GM12864 (cell line): ENCODE results near the gene TMEM127.

Experiments used
- DNase-seq: peaks from one replicate; pipeline ENCODE4 v3.0.0-alpha.2; 2011; ENCODE audit warnings: low read depth
- H3K4me3 ChIP-seq: 2 replicates; pipeline ENCODE4 v1.5.1; 2011; ENCODE audit warnings: mild to moderate bottlenecking, low read depth, low read length, control low read depth
- TF ChIP-seq, protein P1 (sequence below): IDR thresholded peaks from 2 replicates; pipeline ENCODE4 v1.5.1; 2011; ENCODE audit warnings: low read depth, mild to moderate bottlenecking, moderate library complexity, low read length, control low read depth, inconsistent platforms; ENCODE audit errors: missing control alignments

TMEM127 gene

DNA sequence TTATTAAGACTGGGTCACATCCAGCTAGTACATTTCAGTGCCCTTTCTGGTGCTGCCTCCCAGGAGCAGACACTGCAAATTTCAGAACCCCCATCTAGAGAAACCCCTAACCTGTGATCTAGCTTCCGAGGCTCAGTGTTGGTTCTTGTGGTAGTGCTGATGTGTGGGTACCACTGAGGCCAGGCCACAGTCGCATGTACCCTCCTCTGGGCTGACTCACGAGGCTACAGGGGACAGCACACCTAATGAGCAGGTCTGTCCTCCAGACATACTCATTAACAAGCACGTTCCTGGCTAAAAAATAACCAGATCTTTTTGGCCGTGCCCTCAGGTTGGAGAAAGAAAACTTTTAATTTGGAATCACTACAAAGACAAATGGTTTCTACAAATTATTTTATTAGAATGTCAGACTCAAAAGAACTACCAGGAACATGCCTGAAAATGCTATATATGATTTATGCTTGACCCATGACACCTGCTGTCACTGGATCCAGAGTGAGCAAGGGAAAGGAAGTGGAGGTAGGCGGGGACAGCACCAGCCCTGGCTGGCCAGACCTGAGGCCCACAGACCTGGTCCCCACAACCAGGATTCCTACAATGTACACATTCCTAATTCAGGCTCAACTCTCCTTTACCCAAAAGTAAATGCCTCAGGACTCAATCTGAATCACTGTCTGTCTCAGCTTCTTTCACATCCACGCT lies 8.7 kb upstream of the TMEM127 start:
- no peak overlapping the region for H3K4me3 ChIP-seq
- DNase-seq = no peak
- TF ChIP-seq, protein P1, sequence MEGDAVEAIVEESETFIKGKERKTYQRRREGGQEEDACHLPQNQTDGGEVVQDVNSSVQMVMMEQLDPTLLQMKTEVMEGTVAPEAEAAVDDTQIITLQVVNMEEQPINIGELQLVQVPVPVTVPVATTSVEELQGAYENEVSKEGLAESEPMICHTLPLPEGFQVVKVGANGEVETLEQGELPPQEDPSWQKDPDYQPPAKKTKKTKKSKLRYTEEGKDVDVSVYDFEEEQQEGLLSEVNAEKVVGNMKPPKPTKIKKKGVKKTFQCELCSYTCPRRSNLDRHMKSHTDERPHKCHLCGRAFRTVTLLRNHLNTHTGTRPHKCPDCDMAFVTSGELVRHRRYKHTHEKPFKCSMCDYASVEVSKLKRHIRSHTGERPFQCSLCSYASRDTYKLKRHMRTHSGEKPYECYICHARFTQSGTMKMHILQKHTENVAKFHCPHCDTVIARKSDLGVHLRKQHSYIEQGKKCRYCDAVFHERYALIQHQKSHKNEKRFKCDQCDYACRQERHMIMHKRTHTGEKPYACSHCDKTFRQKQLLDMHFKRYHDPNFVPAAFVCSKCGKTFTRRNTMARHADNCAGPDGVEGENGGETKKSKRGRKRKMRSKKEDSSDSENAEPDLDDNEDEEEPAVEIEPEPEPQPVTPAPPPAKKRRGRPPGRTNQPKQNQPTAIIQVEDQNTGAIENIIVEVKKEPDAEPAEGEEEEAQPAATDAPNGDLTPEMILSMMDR = no peak

- no peak overlapping the region for H3K4me3 ChIP-seq
- TF ChIP-seq, protein P1 = no peak
- no peak for DNase-seq
Observed at GRCh38 chr2:96273763-96274162, 8.0 kb upstream of the TMEM127 start.

GRCh38 chr2:96271995-96272394 lies 6.2 kb upstream of the TMEM127 start:
- no peak for DNase-seq
- no peak overlapping the region for H3K4me3 ChIP-seq
- TF ChIP-seq, protein P1 = no peak

DNA sequence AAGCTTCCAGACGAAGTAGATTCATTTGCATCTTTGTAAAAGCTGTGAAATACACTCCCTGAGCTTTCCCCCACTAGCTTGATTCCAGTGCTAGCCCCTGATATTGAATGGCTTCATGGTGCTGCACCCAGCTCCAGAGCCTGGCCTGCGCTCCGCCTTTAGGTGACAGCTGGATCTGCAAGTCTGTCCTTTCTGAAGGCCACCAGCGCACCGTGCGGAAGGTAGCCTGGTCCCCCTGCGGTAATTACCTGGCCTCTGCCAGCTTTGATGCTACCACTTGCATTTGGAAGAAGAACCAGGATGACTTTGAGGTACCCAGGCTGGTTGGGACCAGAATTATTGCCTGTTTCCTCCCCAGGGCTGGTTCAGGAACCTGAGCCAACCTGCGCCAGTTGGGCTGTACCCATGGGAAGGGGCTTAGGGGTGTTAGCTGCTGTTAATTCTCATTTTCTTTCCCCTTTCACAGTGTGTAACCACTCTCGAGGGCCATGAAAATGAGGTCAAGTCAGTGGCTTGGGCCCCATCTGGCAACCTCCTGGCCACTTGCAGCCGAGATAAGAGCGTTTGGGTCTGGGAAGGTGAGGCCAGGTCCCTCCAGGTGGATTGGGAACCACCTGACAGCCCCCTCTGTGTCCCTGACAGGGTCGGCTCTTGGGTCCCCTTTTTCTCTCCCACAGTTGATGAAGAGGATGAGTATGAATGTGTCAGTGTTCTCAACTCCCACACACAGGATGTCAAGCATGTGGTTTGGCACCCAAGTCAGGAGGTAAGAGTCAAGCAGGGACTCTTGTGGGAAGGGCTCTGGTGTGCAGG lies 1.6 kb upstream of the TMEM127 start:
- no peak for DNase-seq
- peak overlapping the region; percentile 76 for H3K4me3 ChIP-seq
- TF ChIP-seq, protein P1 = peak; percentile 64

DNA sequence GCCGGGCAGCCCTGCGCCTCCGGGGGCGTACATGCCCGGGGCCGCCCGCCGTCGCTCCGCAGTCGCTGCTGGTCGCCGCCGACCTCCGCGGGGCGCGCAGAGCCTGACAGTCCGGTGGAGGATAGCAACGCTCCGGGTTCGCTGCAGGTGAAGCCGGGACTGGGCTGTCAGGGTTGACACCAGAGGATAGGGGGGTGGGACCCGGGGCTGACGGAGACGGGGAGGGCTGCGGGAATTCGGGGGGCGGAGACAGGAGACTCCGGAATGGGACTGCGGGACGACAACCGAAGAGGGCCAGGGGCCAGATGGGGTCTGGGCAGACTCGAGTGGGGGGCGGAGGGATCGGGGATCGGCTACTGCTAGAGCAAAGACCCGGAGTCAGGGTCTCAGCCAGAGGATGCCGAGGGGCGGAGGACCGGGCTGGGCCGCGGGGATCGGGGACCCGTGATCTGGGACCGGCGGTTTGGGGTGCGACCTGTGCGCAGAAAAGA lies 403 bp downstream of the TMEM127 start:
- TF ChIP-seq, protein P1 = no peak
- peak overlapping the region; percentile 76 for H3K4me3 ChIP-seq
- no peak for DNase-seq

GRCh38 chr2:96264656-96265348 lies 995 bp downstream of the TMEM127 start:
- TF ChIP-seq, protein P1 = peak; percentile 67
- DNase-seq = no peak

More at GRCh38 chr2:96264656-96265348, 995 bp downstream of the TMEM127 start:
- H3K4me3 ChIP-seq = peak overlapping the region; percentile 76
